SIG-M5 (cell line): Measurements from ENCODE around the gene FOXO1.
"Not testable (repeated sequence)": the region's sequence is repeated elsewhere in the genome, so short reads cannot be mapped to it uniquely, and the experiment has no call there.

ENCODE experiments used
- DNase-seq: peaks from one replicate; lab custom pipeline; 2025; lab: John Stamatoyannopoulos, UW

Gene FOXO1

GRCh38 chr13:40666045-40666932 is at the start of gene FOXO1:
TSS of gene FOXO1 (minus strand) at chr13:40666641. CDS start at chr13:40666212, 429 bp downstream.
- DNase-seq = no peak

GRCh38 chr13:40714433-40714832 is 48.0 kb upstream of the FOXO1 start:
- not testable (repeated sequence) for DNase-seq

DNA sequence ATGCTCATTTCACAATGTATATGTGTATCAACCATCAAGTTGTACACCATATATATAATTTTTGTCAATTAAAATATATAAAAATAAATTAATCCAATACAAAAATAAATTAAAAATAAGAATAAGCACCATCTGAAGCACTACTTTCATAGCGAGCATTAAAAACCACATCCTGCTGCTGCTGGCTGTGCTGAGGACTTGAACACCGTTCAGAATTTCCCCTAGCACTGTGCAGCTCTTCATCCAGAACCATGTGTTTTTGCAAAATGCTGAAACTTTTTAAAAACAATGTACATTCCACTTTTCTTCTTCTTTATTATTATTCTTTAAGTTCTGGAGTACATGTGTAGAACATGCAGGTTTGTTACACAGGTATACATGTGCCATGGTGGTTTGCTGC is 40.0 kb upstream of the FOXO1 start:
- no peak for DNase-seq

GRCh38 chr13:40697711-40698110 is 31.3 kb upstream of the FOXO1 start:
- no peak for DNase-seq

DNA sequence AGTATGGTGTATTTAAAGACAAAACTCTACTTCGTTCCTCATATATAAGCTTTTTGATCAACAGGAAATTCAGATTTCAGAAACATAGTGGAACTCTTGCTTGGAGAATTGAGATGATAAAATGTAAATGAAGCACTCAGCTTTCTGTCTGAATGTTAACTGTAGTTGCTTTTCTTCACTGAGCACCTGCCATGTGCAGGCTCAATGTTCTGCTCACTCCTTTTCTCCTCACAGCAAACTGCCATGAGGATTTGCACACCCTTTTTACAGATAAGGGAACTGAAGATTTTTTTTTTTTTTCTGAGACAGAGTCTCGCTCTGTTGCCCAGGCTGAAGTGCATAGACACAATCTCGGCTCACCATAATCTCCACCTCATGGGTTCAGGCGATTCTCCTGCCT is 28.0 kb upstream of the FOXO1 start:
- DNase-seq = no peak

GRCh38 chr13:40692946-40693345 is 26.5 kb upstream of the FOXO1 start:
- no peak for DNase-seq

GRCh38 chr13:40688781-40689180 is 22.3 kb upstream of the FOXO1 start:
- no peak for DNase-seq

DNA sequence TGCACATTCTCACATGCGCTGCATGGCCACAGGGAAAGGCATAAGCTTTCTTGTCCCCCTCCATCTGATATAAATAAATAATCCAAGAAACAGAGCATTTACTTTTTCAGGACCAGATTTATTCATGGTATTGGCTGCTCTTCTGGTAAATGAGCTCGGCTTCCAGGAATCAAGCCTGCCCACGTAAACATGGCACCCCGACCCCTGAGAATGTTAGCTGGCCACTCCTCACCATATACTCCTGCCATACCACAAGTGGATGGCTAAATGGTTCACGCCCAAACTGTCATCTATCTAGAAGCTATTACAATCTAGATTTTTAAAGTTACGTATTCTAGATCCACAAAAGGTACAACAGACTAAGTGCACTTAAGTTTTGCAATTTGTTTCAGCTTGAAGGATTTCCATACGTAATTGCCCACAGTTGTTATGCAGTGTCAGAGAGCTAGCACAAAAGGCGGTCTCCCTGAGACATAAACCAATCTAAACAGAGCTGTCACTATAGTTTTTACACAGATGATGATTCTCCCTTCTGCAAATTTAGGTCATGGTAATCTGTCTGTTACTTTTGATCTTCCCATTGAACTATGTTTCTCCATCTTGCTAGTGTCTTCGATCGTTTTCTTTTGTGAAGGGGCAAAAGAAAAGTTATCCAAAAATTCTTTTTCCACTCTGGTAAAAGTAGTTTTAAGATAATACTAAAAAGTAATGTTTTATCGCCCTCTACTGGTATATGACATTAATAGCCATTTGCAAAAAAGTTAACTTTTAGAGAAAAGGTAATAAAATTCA is 16.2 kb upstream of the FOXO1 start:
- DNase-seq = no peak

DNA sequence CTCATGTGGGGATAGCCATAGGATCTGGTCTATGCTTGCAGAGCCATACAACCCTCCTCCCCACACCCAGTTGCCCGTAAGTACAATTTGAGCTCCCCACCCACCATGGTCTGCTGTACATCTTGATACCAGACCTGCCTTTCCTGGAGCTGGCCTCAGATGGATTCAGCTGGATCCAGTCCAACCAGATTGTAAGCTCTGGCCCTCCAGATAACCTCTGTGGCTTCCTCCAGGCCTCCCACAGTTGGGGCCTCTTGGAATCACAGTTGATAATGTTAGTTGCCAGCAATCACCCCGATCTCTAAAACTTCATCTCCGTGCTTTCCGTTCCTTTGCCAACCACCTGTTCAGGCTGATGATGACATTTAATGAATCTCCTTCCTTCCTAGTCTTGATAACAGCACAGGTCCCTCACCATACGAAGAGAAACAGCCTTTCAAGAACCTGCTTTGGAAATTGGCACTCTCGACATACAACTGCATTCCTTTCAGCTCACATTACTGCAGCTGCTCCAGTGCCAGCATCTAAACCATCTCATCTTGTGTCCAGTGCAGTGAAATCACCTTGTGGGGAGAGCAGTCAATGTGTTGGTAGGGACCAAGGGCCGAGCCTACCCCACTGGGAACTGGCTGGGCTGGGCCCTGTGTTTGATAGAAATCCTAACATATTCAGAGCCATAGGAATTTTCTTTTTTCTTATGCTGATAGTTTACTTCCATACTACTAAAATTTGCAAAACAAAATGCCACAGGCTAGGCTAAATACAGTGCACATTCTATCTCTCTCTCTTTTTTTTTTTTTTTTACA is 15.1 kb upstream of the FOXO1 start:
- no peak for DNase-seq

DNA sequence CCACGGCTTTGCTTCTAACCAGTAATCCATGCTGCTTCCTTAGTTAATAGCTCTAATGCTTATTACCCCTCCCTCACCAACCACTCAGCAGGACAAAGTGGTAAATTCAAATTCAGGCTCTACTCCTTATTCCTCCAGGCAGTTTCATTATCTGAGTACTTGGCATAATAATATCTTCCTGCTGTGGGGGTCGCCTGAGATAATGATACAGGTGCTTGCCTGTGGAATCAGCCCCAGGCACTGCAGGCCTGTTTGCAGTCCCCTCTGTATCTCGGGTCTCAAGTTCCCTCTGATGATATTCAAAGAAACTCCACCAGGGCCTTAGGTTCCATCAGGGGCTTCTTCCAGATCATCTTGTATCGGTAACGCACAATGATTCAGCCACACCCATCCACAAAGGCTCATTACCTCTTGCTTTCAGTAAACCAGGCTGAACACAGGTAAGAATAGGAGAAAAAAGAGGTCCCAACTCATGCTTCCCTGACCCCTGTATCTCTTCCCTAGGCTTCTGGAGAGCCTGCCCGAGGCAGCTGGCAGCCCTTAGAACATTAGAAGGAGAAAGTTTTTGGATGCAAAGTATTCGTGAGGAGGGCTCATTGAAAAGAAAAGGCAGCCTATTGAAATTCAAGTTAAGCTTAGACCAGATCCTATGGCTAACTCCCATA is 14.3 kb upstream of the FOXO1 start:
- no peak for DNase-seq

- no peak for DNase-seq
These were observed 13.1 kb upstream of the FOXO1 start for GRCh38 chr13:40679480-40679985.

- DNase-seq = no peak
These were observed 10.6 kb upstream of the FOXO1 start for GRCh38 chr13:40677064-40677463.

DNA sequence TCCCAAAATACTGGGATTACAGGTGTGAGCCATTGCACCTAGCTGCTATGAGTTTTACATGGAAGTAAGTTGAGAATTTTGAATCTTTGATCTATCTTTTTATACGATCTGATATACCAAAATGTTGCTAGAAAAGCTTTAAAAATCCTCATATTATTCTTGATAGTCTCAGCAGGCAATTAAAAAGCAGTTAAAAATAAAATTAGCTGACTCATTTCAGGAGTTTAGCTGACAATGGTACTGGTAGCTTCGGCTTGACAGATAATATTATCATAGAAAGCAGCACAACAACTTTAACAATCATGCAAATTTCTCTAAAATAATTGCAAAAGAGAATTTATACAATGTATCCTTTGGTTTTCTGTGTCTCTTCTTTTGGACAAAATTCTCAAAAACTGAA is 9.6 kb upstream of the FOXO1 start:
- no peak for DNase-seq

GRCh38 chr13:40673414-40673813 is 7.0 kb upstream of the FOXO1 start:
- DNase-seq = no peak

DNA sequence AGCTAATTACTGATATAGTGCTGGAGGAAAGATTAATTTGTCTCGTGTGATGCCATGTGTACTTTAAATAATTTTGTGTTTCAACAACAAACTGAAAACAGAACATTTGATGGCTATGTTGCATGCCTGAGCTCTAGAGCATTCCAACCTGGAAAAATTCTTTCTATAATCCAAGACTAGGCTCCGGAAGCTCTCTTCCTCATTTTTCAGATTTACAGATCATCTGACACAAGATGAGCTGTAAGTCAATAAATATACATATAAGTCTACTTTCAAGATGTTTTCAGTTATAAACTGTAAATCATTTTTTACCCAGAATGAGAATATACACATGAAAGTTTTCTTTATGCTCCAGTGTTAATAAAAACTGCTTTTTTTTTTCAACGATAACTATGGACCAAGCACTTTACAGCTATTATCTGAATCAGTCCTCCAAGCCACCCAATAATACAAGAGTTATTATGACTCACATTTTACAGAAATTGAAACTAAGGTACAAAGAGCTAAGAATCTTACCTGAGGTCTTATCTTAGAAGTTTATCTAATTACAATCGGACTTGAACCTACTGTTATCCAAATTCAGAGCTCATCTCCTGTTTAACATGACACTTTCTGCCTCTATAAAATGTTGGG is 6.4 kb upstream of the FOXO1 start:
- no peak for DNase-seq

DNA sequence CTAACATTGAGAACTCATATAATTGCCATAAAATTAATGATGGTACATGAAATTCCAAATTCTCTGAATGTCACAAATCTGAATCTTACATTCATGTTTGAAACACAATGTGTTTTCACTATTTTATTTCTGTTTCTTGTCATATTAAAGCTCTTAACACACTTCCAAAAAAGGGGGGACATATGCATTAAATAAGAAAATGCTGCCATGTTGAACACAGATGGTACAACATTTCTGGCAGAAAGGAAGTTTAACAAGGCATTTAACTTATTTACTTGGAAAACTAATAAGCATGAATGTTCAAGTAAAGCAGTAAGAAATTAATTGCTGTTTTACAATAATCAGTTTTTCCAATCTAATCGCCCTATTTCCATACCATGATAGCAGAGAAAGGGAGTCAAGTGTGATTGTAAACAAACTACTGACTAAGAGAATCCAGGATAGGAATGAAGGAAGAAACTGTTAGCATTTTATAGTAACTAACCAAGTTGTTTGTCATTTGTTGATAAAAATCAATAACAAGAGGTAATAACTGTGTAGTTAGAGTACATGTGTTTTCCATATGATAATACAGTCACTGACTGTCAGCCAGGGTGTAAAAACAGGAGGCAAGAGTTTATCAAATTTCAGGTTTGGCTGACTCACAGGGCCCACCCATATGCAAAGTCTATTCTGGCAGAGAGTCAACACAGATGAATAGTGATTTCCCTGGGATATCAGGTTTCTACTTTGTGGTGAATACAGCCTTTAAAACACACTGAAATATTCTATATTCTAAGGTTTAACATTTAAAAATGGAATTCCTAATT is 5.7 kb upstream of the FOXO1 start:
- no peak for DNase-seq

GRCh38 chr13:40670307-40670706 is 3.9 kb upstream of the FOXO1 start:
- no peak for DNase-seq

GRCh38 chr13:40668335-40668734 is 1.9 kb upstream of the FOXO1 start:
- DNase-seq = no peak

DNA sequence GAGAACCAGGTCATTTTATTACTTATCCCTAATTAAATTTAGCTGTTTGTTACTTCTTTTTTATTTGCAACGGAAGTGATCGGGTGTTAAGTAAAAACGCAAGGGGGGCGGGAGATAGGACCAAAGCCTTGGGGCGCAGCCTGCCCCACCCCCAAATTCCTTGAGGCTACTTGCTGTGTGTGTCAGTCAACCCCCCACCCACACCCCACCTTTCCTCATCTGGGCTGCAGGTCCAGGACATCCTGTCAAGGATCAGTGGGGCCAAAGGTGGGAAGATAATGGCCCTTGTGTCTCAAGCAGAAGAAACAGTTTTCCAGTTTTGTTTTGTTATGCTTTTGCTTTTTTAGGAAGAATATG is 1.2 kb upstream of the FOXO1 start:
- no peak for DNase-seq

GRCh38 chr13:40666933-40667621 is 636 bp upstream of the FOXO1 start:
- no peak for DNase-seq
